GM12878 (cell line): ENCODE data around the gene SLC39A7. TPM values are rescaled to one million over a fixed set of nuclear protein-coding genes. Genes with fewer than 3 reads are reported as not detected.

Experiments used
- ATAC-seq: fragments of 200-7000 bp; cut with Tn5 transposase; 3 replicates; pipeline ENCODE4 v1.9.1; 2020; ENCODE audit warnings: mild to moderate bottlenecking, moderate library complexity
- BruUV-seq: library from RNA; stranded (reverse); fragments of 400-500 nt; replicated peaks from 2 replicates; lab custom pipeline; 2021; lab: Mats Ljungman, UMichigan
- CTCF ChIA-PET: fragments of 300-600 bp; sonication (Branson Sonifier 250); formaldehyde crosslinking; extraction: SDS; loops from one replicate; lab custom pipeline; 2021; ENCODE audit warnings: inconsistent platforms; lab: Yijun Ruan, JAX
- POLR2A ChIA-PET: fragments of 350-600 bp; formaldehyde crosslinking; extraction: SDS; loops from one replicate; lab custom pipeline; 2021; ENCODE audit warnings: inconsistent platforms; lab: Charles Lee
- RAD21 ChIA-PET: fragments of 300-600 bp; sonication (Branson Sonifier 250); formaldehyde crosslinking; loops from one replicate; lab custom pipeline; 2023; ENCODE audit warnings: antibody characterized with exemption; ENCODE audit not compliant: unreplicated experiment; lab: Charles Lee
- SMC1A ChIA-PET: fragments of 300-600 bp; sonication (Branson Sonifier 250); formaldehyde crosslinking; loops from one replicate; lab custom pipeline; 2023; ENCODE audit not compliant: unreplicated experiment, uncharacterized antibody; lab: Charles Lee
- DNase-seq: peaks from one replicate; pipeline ENCODE4 v3.0.0-alpha.2; 2011; ENCODE audit warnings: low read depth, low spot score
- FAIRE-seq: peaks from 3 replicates; lab custom pipeline; 2011; peaks lifted over from hg19 to GRCh38; lab: Jason Lieb, UNC
- H2AFZ ChIP-seq: 2 replicates; pipeline ENCODE4 v1.6.0; 2011; ENCODE audit warnings: low read depth, low read length, control low read depth; ENCODE audit not compliant: control insufficient read depth
- H3K27ac ChIP-seq: 2 replicates; pipeline ENCODE4 v1.5.1; 2011; ENCODE audit warnings: control low read depth; ENCODE audit not compliant: control insufficient read depth, insufficient read depth
- H3K27me3 ChIP-seq, 2 experiments: replicated peaks in 1 of 2; 2 replicates each; pipeline versions ENCODE4 v1.6.0 to v1.6.1; 2011; ENCODE audit warnings: low read length in 1 of 2; ENCODE audit not compliant: control insufficient read depth in 2 of 2, insufficient read depth in 2 of 2
- H3K36me3 ChIP-seq, 2 experiments: 2 replicates each; pipeline ENCODE4 v1.5.1; 2011; ENCODE audit warnings: low read length in 1 of 2; ENCODE audit not compliant: control insufficient read depth in 2 of 2, insufficient read depth in 2 of 2
- H3K4me1 ChIP-seq: 2 replicates; pipeline ENCODE4 v1.6.1; 2011; ENCODE audit warnings: mild to moderate bottlenecking, low read length, moderate library complexity, mixed read lengths; ENCODE audit not compliant: control insufficient read depth, insufficient read depth
- H3K4me2 ChIP-seq: 2 replicates; pipeline ENCODE4 v1.6.0; 2011; ENCODE audit warnings: control low read depth; ENCODE audit not compliant: control insufficient read depth, insufficient read depth
- H3K4me3 ChIP-seq: fragments of 200-600 bp; sonication (generic); 2 replicates; pipeline ENCODE4 v1.5.1; 2016
- H3K79me2 ChIP-seq: 2 replicates; pipeline ENCODE4 v1.6.0; 2011; ENCODE audit warnings: low read length; ENCODE audit not compliant: control insufficient read depth, insufficient read depth
- H3K9ac ChIP-seq: 2 replicates; pipeline ENCODE4 v1.8.0; 2011; ENCODE audit warnings: low read length, control low read depth, mixed read lengths; ENCODE audit not compliant: control insufficient read depth, insufficient read depth
- H3K9me3 ChIP-seq: replicated peaks from 3 replicates; pipeline ENCODE4 v1.5.1; 2011; ENCODE audit warnings: mild to moderate bottlenecking, low read length; ENCODE audit not compliant: control insufficient read depth, insufficient read depth
- H4K20me1 ChIP-seq: 2 replicates; pipeline ENCODE4 v1.6.0; 2011; ENCODE audit not compliant: control insufficient read depth, insufficient read depth
- ATF7 ChIP-seq: fragments of 450-650 bp; IDR thresholded peaks from 2 replicates; pipeline ENCODE4 v1.6.1; 2016; ENCODE audit warnings: low read depth, mild to moderate bottlenecking
- BCL11A ChIP-seq: IDR thresholded peaks from 2 replicates; pipeline ENCODE4 v1.6.1; 2011; ENCODE audit warnings: low read depth, low read length
- BMI1 ChIP-seq: fragments of 450-650 bp; IDR thresholded peaks from 2 replicates; pipeline ENCODE4 v1.6.1; 2016; ENCODE audit warnings: mild to moderate bottlenecking, moderate library complexity, borderline replicate concordance
- EP300 ChIP-seq, 2 experiments: fragments of 150-350 bp in 1 of 2; IDR thresholded peaks; 2 replicates each; pipeline ENCODE4 v1.6.1; 2011 to 2012; ENCODE audit warnings: low read depth in 2 of 2, low read length in 2 of 2, borderline replicate concordance in 1 of 2, improper control_type of control experiment in 1 of 2, inconsistent platforms in 1 of 2; ENCODE audit not compliant: control insufficient read depth in 1 of 2
- FOXK2 ChIP-seq: fragments of 450-650 bp; IDR thresholded peaks from 2 replicates; pipeline ENCODE4 v1.6.1; 2017; ENCODE audit warnings: mild to moderate bottlenecking, moderate library complexity
- FOXM1 ChIP-seq: IDR thresholded peaks from 2 replicates; pipeline ENCODE4 v1.6.1; 2012; ENCODE audit warnings: low read depth, mild to moderate bottlenecking, inconsistent platforms, low read length, moderate library complexity
- IKZF1 ChIP-seq: fragments of 450-650 bp; conservative IDR thresholded peaks from 2 replicates; pipeline ENCODE4 v1.6.1; 2017; ENCODE audit warnings: antibody characterized with exemption, mild to moderate bottlenecking
- IRF5 ChIP-seq: fragments of 450-650 bp; IDR thresholded peaks from 2 replicates; pipeline ENCODE4 v1.6.1; 2017; ENCODE audit warnings: borderline replicate concordance
- JUNB ChIP-seq: IDR thresholded peaks from 2 replicates; pipeline ENCODE4 v1.6.1; 2016; ENCODE audit warnings: antibody characterized with exemption, mild to moderate bottlenecking
- MAX ChIP-seq: IDR thresholded peaks from 2 replicates; pipeline ENCODE4 v1.6.1; 2012; ENCODE audit warnings: low read depth, low read length, improper control_type of control experiment
- POLR2AphosphoS5 ChIP-seq: IDR thresholded peaks from 2 replicates; pipeline ENCODE4 v1.6.1; 2011; ENCODE audit warnings: mild to moderate bottlenecking, low read length, inconsistent platforms
- POU2F2 ChIP-seq: IDR thresholded peaks from 3 replicates; pipeline ENCODE4 v1.6.1; 2011; ENCODE audit warnings: low read depth, mild to moderate bottlenecking, low read length, borderline replicate concordance
- SIN3A ChIP-seq: IDR thresholded peaks from 2 replicates; pipeline ENCODE4 v1.6.1; 2012; ENCODE audit warnings: low read depth, low read length, improper control_type of control experiment
- SREBF1 ChIP-seq: IDR thresholded peaks from 2 replicates; pipeline ENCODE4 v1.6.1; 2012; ENCODE audit warnings: mild to moderate bottlenecking, low read length
- SUZ12 ChIP-seq: fragments of 200-600 bp; sonication (generic); IDR thresholded peaks from one replicate; pipeline ENCODE4 v1.6.1; 2018; ENCODE audit warnings: antibody characterized with exemption, mild to moderate bottlenecking; ENCODE audit not compliant: unreplicated experiment
- TBL1XR1 ChIP-seq: IDR thresholded peaks from 2 replicates; pipeline ENCODE4 v1.6.1; 2012; ENCODE audit warnings: low read depth, low read length, improper control_type of control experiment
- ZBED1 ChIP-seq: IDR thresholded peaks from 2 replicates; pipeline ENCODE4 v1.6.1; 2016; ENCODE audit warnings: borderline replicate concordance
- ZNF24 ChIP-seq: fragments of 450-650 bp; IDR thresholded peaks from 2 replicates; pipeline ENCODE4 v1.6.1; 2017; ENCODE audit warnings: antibody characterized with exemption, mild to moderate bottlenecking
- ZNF274 ChIP-seq: IDR thresholded peaks from one replicate; pipeline ENCODE4 v1.8.0; 2011; ENCODE audit not compliant: insufficient read length, insufficient read depth
- ZNF592 ChIP-seq: fragments of 450-650 bp; IDR thresholded peaks from 2 replicates; pipeline ENCODE4 v1.6.1; 2017; ENCODE audit warnings: mild to moderate bottlenecking, moderate library complexity
- WGBS: methylation state at CpG from one replicate; pipeline ENCODE4 v1.1.6; 2016; ENCODE audit warnings: low lambda C conversion rate; ENCODE audit not compliant: insufficient replicate concordance, insufficient coverage; ENCODE audit errors: missing lambda C conversion rate; 5-methylcytosine and 5-hydroxymethylcytosine counted together
- in situ Hi-C: fragments of 300-500 bp; cut with MboI; formaldehyde crosslinking; loops from 9 replicates; pipeline ENCODE4 v1.14.3; 2018; ENCODE audit warnings: mixed read lengths
- intact Hi-C: fragments of 100-400 bp; cut with micrococcal nuclease; formaldehyde crosslinking; loops from one replicate; pipeline ENCODE4 v1.14.2; 2022; ENCODE audit not compliant: unreplicated experiment
- polyA plus RNA-seq, 11 experiments: library from polyadenylated mRNA; depleted of rRNA in 4 of 11; unstranded in 6 of 11; stranded (reverse) in 5 of 11; fragments of >200 nt; fragmentation: Nextera tagmentation in 4 of 11; fragmentation: Illumina TruSeq in 1 of 11; extraction: Ambion mirVana in 4 of 11; extraction: Trizol in 1 of 11; gene quantifications; 1 replicate in 1 of 11; 2 replicates in 10 of 11; pipeline versions ENCODE4 v1.2.1 to v1.2.3, GENCODE V29; 2011 to 2016; ENCODE audit warnings: inconsistent platforms in 2 of 11, missing spikeins in 2 of 11, low read depth in 1 of 11
- total RNA-seq, 4 experiments: library from RNA; depleted of rRNA in 3 of 4; stranded (reverse); fragments of >200 nt in 3 of 4; fragmentation: Illumina TruSeq in 1 of 4; extraction: Trizol in 1 of 4; gene quantifications; 2 replicates each; pipeline versions ENCODE4 v1.2.1 to v1.2.3, GENCODE V29; 2013 to 2021

The SLC39A7 gene
- total and polyA plus RNA-seq, 10 of the 15 experiments (the other 5 are each of a cell fraction or from before 2014, with no cell fraction given), result 7.3 to 63.1 (median 40.6) TPM

DNA sequence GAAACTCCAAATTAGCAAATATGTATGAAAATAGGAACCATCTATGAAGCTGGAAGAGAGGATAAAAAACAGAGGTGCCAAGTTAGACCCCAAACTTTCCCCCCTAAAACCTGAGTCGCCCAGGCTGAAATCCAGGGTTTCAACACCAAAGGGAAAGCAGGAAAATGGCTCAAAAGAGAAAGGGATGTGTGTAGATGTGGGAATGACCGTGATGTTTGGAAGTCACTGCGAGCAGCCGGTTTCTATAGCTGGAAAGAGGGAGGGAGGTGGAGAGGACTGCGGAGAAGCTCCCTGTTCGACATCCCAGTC is 12.1 kb downstream of the SLC39A7 start:
- in situ Hi-C loops (no loop called here), intact Hi-C loops (no loop called here)
- BruUV-seq, result no TSS peak
- Histone ChIP-seq H3K36me3 (peaks cover 0 to 5% of the 10 kb centered on the region in 2 experiments; a peak in 2 of 4 replicates), H3K27me3 (peaks cover 2 to 3% of the 10 kb centered on the region in 2 experiments; a peak in 3 of 4 replicates), H2AFZ (no peak overlapping the region), H4K20me1 (no peaks in the 10 kb centered on the region; the same call in 1 of the 2 replicates), H3K9me3 (no peaks in the 10 kb centered on the region), H3K9ac (no peak overlapping the region; the same call in 1 of the 2 replicates), H3K4me1 (peaks cover 12% of the 10 kb centered on the region), H3K79me2 (peaks cover 3% of the 10 kb centered on the region), H3K4me2 (peak overlapping the region; percentile 62), H3K27ac (no peak overlapping the region), H3K4me3 (peak overlapping the region; percentile 32; the same call in 1 of the 2 replicates)
- ChIA-PET RAD21 (no interaction called here), CTCF (interaction anchor here (1.2 kb wide), 1 partner anchor 36 kb away, joined by 4 read pairs; no protein-coding TSS in a partner anchor), POLR2A (no interaction called here), SMC1A (interaction anchor here (0.6 to 1.3 kb wide), 3 partner anchors 59 to 305 kb away, joined by 3 to 4 read pairs (median 3); no protein-coding TSS in a partner anchor)
- DNase-seq, result no peak
- 56% methylated on average over 6 of the region's 6 CpGs for WGBS
- TF ChIP-seq SUZ12 (no peak), BCL11A (no peak), ZBED1 (no peak), FOXM1 (no peak), JUNB (no peak), SREBF1 (no peak), EP300 (IDR thresholded peaks at IDR 0.05; ENCODE audit: borderline replicate concordance in 1 of 2, control insufficient read depth in 1 of 2, low read depth in 2 of 2, low read length in 2 of 2) (no peak), ZNF274 (no peak), ZNF24 (no peak), SIN3A (no peak), ATF7 (no peak), TBL1XR1 (no peak), FOXK2 (no peak), ZNF592 (no peak), IRF5 (no peak), POLR2AphosphoS5 (no peak), IKZF1 (no peak), BMI1 (no peak), MAX (no peak), POU2F2 (no peak)
- no peak for FAIRE-seq
- no peak for ATAC-seq
